Measurements from ENCODE around the gene ZC3H7B.
A peak's percentile ranks its signal among the peaks of the same experiment; 100 is the strongest.
"Not testable (repeated sequence)": the region's sequence is repeated elsewhere in the genome, so short reads cannot be mapped to it uniquely, and the experiment has no call there.

ZC3H7B gene

GRCh38 chr22:41285820-41286638 is 15.3 kb upstream of the ZC3H7B start, which contains the start of gene RANGAP1:
Gene RANGAP1, minus strand, starts transcription at chr22:41286187. Its CDS starts 5,143 bp downstream, at chr22:41281044.
- DNase-seq: peak; percentile 99 to 100

GRCh38 chr22:41286639-41287091 is 14.7 kb upstream of the ZC3H7B start:
- peak; percentile 77 to 80 for DNase-seq

GRCh38 chr22:41288245-41288946 is 12.9 kb upstream of the ZC3H7B start:
- DNase-seq: peak; percentile 91 to 92

GRCh38 chr22:41289671-41290070 is 11.7 kb upstream of the ZC3H7B start:
- no peak for DNase-seq

- DNase-seq: no peak
These were observed 10.8 kb upstream of the ZC3H7B start for GRCh38 chr22:41290262-41291221.

- not testable (repeated sequence) for DNase-seq
These were observed 6.5 kb upstream of the ZC3H7B start for GRCh38 chr22:41294816-41295215.

- no peak for DNase-seq
These were observed 4.3 kb upstream of the ZC3H7B start for GRCh38 chr22:41296826-41297667.

- no peak for DNase-seq
These were observed 664 bp upstream of the ZC3H7B start for GRCh38 chr22:41300661-41301060.

GRCh38 chr22:41302021-41302767 is 869 bp downstream of the ZC3H7B start:
- no peak for DNase-seq

GRCh38 chr22:41302811-41303210 is 1.5 kb downstream of the ZC3H7B start:
- no peak for DNase-seq

- DNase-seq: no peak
These were observed 4.3 kb downstream of the ZC3H7B start for GRCh38 chr22:41305646-41306045.

- DNase-seq: no peak
These were observed 6.7 kb downstream of the ZC3H7B start for GRCh38 chr22:41308054-41308453.

GRCh38 chr22:41308544-41308947 is 7.2 kb downstream of the ZC3H7B start:
- DNase-seq: no peak

GRCh38 chr22:41310336-41310735 is 9.0 kb downstream of the ZC3H7B start:
- DNase-seq: no peak

GRCh38 chr22:41311487-41311886 is 10.2 kb downstream of the ZC3H7B start:
- DNase-seq: no peak

- DNase-seq: no peak
These were observed 13.5 kb downstream of the ZC3H7B start for GRCh38 chr22:41314821-41315220.

GRCh38 chr22:41315586-41315985 is 14.3 kb downstream of the ZC3H7B start:
- DNase-seq: no peak

- no peak for DNase-seq
These were observed 19.3 kb downstream of the ZC3H7B start for GRCh38 chr22:41320416-41321240.

- DNase-seq: no peak
These were observed 23.6 kb downstream of the ZC3H7B start for GRCh38 chr22:41324821-41325528.
